Testis (tissue), 2 donors: Measurements from ENCODE around the gene PRPF38B.

Experiments used
- POLR2A ChIP-seq: fragments of 450-650 bp; IDR thresholded peaks from one replicate; pipeline ENCODE4 v1.6.1; 2017; ENCODE audit warnings: antibody characterized with exemption, mild to moderate bottlenecking, moderate library complexity
- TF ChIP-seq, protein P1 (sequence below), 3 experiments: fragments of 450-650 bp in 2 of 3; fragments of 200-600 bp in 1 of 3; sonication (generic) in 1 of 3; IDR thresholded peaks; one replicate each; pipeline ENCODE4 v1.5.1; 2016 to 2019; ENCODE audit warnings: antibody characterized with exemption in 3 of 3, mild to moderate bottlenecking in 2 of 3, moderate library complexity in 1 of 3

GRCh38 chr1:108718927-108719655, 27.0 kb downstream of the PRPF38B start:
- TF ChIP-seq, protein P1, sequence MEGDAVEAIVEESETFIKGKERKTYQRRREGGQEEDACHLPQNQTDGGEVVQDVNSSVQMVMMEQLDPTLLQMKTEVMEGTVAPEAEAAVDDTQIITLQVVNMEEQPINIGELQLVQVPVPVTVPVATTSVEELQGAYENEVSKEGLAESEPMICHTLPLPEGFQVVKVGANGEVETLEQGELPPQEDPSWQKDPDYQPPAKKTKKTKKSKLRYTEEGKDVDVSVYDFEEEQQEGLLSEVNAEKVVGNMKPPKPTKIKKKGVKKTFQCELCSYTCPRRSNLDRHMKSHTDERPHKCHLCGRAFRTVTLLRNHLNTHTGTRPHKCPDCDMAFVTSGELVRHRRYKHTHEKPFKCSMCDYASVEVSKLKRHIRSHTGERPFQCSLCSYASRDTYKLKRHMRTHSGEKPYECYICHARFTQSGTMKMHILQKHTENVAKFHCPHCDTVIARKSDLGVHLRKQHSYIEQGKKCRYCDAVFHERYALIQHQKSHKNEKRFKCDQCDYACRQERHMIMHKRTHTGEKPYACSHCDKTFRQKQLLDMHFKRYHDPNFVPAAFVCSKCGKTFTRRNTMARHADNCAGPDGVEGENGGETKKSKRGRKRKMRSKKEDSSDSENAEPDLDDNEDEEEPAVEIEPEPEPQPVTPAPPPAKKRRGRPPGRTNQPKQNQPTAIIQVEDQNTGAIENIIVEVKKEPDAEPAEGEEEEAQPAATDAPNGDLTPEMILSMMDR (IDR thresholded peaks at IDR 0.05): no peak
- no peak for TF ChIP-seq POLR2A
